Fibroblast of the aortic adventitia (primary cell): Measurements from ENCODE around the gene OR2AK2. TPM values are rescaled to one million over a fixed set of nuclear protein-coding genes. Genes with fewer than 3 reads are reported as not detected.

Experiments used
- DNase-seq: peaks from one replicate; pipeline ENCODE4 v3.0.0-alpha.2; 2010; ENCODE audit warnings: low read depth
- H3K4me3 ChIP-seq: 2 replicates; pipeline ENCODE4 v1.5.1; 2011; ENCODE audit warnings: low read depth, mild to moderate bottlenecking, control low read depth, low read length, moderate library complexity
- total RNA-seq: library from RNA; depleted of rRNA; stranded (reverse); fragments of >200 nt; gene quantifications from 2 replicates; pipeline ENCODE4 v1.2.3, GENCODE V29; 2012; ENCODE audit warnings: low replicate concordance
- TF ChIP-seq, protein P1 (sequence below): IDR thresholded peaks from 2 replicates; pipeline ENCODE4 v1.5.1; 2011; ENCODE audit warnings: mild to moderate bottlenecking, low read length, control low read depth, inconsistent platforms; ENCODE audit not compliant: insufficient read depth

Gene OR2AK2, protein sequence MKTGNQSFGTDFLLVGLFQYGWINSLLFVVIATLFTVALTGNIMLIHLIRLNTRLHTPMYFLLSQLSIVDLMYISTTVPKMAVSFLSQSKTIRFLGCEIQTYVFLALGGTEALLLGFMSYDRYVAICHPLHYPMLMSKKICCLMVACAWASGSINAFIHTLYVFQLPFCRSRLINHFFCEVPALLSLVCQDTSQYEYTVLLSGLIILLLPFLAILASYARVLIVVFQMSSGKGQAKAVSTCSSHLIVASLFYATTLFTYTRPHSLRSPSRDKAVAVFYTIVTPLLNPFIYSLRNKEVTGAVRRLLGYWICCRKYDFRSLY
- total RNA-seq, result not detected in 2 replicates

DNA sequence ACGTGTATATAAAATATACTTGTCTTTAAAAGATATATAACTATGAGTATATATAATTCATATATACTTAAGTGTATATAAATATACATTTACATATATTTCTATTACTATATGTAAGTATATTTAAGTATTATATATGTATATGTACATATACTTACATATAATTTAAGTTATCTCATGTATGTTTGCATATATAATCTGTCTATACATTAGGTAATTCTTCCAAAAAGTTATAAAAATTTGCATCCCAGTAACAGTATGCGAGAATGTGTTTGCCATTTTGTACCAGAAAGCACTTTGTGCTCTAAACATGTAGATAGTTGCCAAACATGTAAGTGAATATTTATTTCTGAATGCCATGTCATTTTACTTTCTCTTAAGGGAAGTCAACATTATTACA, at the start of gene OR2AK2:
TSS of gene OR2AK2 (plus strand) at position 301 of the 400 bp plus-strand sequence. CDS start 144 bp downstream, outside the sequence.
- no peak for DNase-seq
- H3K4me3 ChIP-seq, result no peak within 1 kb of the TSS
- TF ChIP-seq, protein P1, sequence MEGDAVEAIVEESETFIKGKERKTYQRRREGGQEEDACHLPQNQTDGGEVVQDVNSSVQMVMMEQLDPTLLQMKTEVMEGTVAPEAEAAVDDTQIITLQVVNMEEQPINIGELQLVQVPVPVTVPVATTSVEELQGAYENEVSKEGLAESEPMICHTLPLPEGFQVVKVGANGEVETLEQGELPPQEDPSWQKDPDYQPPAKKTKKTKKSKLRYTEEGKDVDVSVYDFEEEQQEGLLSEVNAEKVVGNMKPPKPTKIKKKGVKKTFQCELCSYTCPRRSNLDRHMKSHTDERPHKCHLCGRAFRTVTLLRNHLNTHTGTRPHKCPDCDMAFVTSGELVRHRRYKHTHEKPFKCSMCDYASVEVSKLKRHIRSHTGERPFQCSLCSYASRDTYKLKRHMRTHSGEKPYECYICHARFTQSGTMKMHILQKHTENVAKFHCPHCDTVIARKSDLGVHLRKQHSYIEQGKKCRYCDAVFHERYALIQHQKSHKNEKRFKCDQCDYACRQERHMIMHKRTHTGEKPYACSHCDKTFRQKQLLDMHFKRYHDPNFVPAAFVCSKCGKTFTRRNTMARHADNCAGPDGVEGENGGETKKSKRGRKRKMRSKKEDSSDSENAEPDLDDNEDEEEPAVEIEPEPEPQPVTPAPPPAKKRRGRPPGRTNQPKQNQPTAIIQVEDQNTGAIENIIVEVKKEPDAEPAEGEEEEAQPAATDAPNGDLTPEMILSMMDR, result no peak

DNA sequence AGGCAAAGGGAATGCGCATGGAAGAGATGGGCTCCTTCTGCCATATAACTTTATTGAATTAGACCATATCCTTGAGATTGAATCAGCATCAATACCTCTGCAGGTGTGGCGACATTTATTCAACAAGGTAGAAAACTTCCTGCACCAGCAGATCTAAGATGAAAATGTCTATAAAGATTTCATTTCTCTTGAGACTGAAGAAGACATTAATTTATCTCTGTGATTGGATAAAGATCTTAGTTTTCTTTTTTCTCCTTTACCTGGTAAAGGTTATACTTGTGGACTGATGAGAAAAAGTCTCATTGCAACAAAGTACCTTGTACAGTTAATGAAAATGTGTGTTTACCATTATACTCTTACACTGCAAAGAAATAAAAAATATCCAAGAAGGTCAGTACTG, 45.1 kb upstream of the OR2AK2 start, which contains the start of gene OR2T8:
TSS of gene OR2T8 (plus strand) at position 301 of the 400 bp plus-strand sequence. CDS start 766 bp downstream, outside the sequence.
- no peak within 1 kb of the TSS for H3K4me3 ChIP-seq
- DNase-seq, result no peak
- TF ChIP-seq, protein P1, result no peak

DNA sequence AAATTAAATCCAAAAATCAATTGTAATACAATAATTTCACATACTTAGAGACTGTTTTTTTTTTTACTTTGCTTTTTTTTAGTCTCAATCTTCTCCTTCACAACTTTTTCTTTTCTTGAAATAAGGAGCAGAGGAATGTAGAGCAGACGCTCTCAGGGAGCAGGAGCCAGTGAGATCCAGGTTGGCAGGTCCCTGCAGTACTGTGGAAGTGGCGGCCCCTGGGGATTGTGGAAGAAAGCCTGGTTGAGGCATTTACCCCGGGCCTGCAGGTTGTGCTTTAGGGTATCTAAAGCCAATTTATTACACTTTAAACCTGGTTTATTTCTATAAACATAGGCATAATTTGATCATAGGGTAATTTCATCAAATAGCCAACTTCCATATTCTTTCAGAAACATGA, 41.1 kb upstream of the OR2AK2 start:
- no peak for DNase-seq
- TF ChIP-seq, protein P1, result no peak
- H3K4me3 ChIP-seq, result no peak overlapping the region

DNA sequence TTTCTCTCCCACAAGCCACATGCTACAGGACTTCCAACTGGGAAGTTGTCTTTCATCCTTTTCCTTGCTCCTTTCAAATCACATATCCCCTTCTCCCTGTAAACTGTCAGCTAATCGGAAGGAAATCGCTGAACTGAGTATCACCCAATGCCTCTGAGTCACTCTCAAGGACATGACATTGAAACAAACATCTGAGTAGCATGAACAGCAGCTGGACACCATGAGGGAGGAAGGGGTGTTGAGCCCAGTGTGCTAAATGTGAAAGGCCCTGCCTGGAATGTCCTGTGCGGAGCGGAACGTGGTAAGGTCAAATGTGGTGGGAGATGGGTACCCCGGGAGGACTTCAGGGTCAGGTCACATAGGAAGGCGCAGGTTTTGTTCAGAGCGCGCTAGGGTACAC, 40.2 kb upstream of the OR2AK2 start, which contains the start of gene OR2AJ1:
TSS of gene OR2AJ1 (plus strand) at position 22 of the 400 bp plus-strand sequence. CDS start 8,880 bp downstream, outside the sequence.
- H3K4me3 ChIP-seq, result no peak within 1 kb of the TSS
- TF ChIP-seq, protein P1, result no peak
- no peak for DNase-seq

DNA sequence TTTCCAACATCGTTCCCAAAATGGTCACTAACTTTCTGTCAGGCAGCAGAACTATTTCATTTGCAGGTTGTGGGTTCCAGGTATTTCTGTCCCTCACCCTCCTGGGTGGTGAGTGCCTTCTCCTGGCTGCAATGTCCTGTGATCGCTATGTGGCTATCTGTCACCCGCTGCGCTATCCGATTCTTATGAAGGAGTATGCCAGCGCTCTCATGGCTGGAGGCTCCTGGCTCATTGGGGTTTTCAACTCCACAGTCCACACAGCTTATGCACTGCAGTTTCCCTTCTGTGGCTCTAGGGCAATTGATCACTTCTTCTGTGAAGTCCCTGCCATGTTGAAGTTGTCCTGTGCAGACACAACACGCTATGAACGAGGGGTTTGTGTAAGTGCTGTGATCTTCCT, 31.0 kb upstream of the OR2AK2 start:
- no peak overlapping the region for H3K4me3 ChIP-seq
- DNase-seq, result no peak
- TF ChIP-seq, protein P1, result no peak

DNA sequence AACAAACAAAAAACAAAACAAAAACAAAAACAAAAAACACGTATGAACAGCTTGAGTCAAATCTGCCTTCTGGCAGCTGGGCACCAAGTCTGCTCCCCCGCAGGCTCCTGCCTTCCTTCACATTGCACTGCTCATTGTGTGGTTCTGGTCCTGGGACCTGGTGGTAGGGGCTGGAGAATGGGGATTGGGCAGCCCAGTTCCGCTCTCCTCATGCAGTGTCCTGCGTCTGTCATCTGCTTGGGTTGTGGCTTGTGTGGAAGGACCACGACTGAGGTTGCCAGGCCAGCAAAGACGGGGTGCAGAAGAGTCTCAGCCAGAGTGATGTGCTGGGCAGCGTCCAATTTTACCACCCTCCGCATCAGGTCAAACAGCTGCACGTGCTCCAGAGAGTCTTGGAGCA, 29.3 kb upstream of the OR2AK2 start:
- TF ChIP-seq, protein P1, result no peak
- no peak overlapping the region for H3K4me3 ChIP-seq
- no peak for DNase-seq
